Smooth muscle cell (in vitro differentiated cells): ENCODE measurements around the gene RAPGEF2. TPM values are rescaled to one million over a fixed set of nuclear protein-coding genes. Genes with fewer than 3 reads are reported as not detected.

Source experiments
- DNase-seq: peaks from one replicate; lab custom pipeline; 2025; ENCODE audit not compliant: unreplicated experiment; lab: John Stamatoyannopoulos, UW
- H2AFZ ChIP-seq: fragments of 200-600 bp; sonication (generic); 2 replicates; pipeline ENCODE4 v1.6.0; 2016; ENCODE audit warnings: antibody characterized with exemption, low read depth, mild to moderate bottlenecking
- H3F3A ChIP-seq: fragments of 200-600 bp; sonication (generic); 2 replicates; pipeline ENCODE4 v1.6.0; 2017; ENCODE audit warnings: antibody characterized with exemption, low read depth
- H3K27ac ChIP-seq: fragments of 200-600 bp; sonication (generic); 2 replicates; pipeline ENCODE4 v1.5.1; 2016; ENCODE audit warnings: low read depth, mild to moderate bottlenecking
- H3K27me3 ChIP-seq: fragments of 200-600 bp; sonication (generic); 2 replicates; pipeline ENCODE4 v1.6.1; 2016; ENCODE audit warnings: low read depth, mild to moderate bottlenecking
- H3K36me3 ChIP-seq: fragments of 200-600 bp; sonication (generic); 2 replicates; pipeline ENCODE4 v1.5.1; 2016; ENCODE audit warnings: low read depth
- H3K4me1 ChIP-seq: fragments of 200-600 bp; sonication (generic); 2 replicates; pipeline ENCODE4 v1.5.1; 2016; ENCODE audit warnings: low read depth
- H3K4me2 ChIP-seq: fragments of 200-600 bp; sonication (generic); 2 replicates; pipeline ENCODE4 v1.6.0; 2016; ENCODE audit warnings: mild to moderate bottlenecking
- H3K4me3 ChIP-seq: fragments of 200-600 bp; sonication (generic); 2 replicates; pipeline ENCODE4 v1.5.1; 2016; ENCODE audit warnings: mild to moderate bottlenecking
- H3K79me2 ChIP-seq: fragments of 200-600 bp; sonication (generic); 2 replicates; pipeline ENCODE4 v1.6.0; 2016; ENCODE audit warnings: low read depth, mild to moderate bottlenecking
- H3K9ac ChIP-seq: fragments of 200-600 bp; sonication (generic); 2 replicates; pipeline ENCODE4 v1.6.0; 2016; ENCODE audit warnings: low read depth
- H3K9me3 ChIP-seq: fragments of 200-600 bp; sonication (generic); replicated peaks from 2 replicates; pipeline ENCODE4 v1.5.1; 2016; ENCODE audit warnings: low read depth
- H4K20me1 ChIP-seq: fragments of 200-600 bp; sonication (generic); 2 replicates; pipeline ENCODE4 v1.6.0; 2016; ENCODE audit warnings: low read depth
- WGBS: methylation state at CpG from one replicate; pipeline ENCODE4 v1.1.7; 2016; ENCODE audit warnings: low lambda C conversion rate; 5-methylcytosine and 5-hydroxymethylcytosine counted together
- polyA plus RNA-seq: library from polyadenylated mRNA; unstranded; fragments of >200 nt; fragmentation: Nextera tagmentation; extraction: Ambion mirVana; gene quantifications from 2 replicates; pipeline ENCODE4 v1.2.1, GENCODE V29; 2016
- total RNA-seq: library from RNA; depleted of rRNA; stranded (reverse); fragments of >200 nt; gene quantifications from 2 replicates; pipeline ENCODE4 v1.2.3, GENCODE V29; 2014
- TF ChIP-seq, protein P1 (sequence below): fragments of 200-600 bp; sonication (generic); IDR thresholded peaks from 2 replicates; pipeline ENCODE4 v1.5.1; 2017; ENCODE audit warnings: borderline replicate concordance, mild to moderate bottlenecking, antibody characterized with exemption; ENCODE audit not compliant: insufficient read depth, poor library complexity, severe bottlenecking

RAPGEF2 gene
- total and polyA plus RNA-seq, 2 experiments from 2014 or later: 7.4 to 44.7 TPM

DNA sequence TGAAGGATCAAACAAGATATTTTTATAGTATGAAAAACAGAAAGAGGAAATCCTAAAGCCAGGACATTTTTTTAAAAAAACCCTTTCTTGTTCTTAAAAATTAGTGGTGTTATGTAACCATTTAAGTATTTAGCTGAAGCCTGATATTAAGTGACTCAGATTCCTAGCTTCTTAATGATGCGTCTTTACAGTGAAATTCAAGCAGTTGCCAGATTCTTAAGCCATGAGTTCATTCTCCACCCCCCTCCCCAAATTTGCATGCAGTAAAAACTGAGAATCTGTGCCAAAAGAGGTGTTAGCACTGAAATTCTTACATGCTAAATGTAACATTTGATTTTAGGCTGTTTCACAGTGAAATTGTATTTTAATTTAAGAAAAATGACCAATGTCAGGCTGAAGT is 180.8 kb downstream of the RAPGEF2 start:
- H4K20me1 ChIP-seq: no peaks in the 10 kb centered on the region
- no peaks in the 10 kb centered on the region for H3K36me3 ChIP-seq
- H3F3A ChIP-seq: no peaks in the 10 kb centered on the region
- TF ChIP-seq, protein P1, sequence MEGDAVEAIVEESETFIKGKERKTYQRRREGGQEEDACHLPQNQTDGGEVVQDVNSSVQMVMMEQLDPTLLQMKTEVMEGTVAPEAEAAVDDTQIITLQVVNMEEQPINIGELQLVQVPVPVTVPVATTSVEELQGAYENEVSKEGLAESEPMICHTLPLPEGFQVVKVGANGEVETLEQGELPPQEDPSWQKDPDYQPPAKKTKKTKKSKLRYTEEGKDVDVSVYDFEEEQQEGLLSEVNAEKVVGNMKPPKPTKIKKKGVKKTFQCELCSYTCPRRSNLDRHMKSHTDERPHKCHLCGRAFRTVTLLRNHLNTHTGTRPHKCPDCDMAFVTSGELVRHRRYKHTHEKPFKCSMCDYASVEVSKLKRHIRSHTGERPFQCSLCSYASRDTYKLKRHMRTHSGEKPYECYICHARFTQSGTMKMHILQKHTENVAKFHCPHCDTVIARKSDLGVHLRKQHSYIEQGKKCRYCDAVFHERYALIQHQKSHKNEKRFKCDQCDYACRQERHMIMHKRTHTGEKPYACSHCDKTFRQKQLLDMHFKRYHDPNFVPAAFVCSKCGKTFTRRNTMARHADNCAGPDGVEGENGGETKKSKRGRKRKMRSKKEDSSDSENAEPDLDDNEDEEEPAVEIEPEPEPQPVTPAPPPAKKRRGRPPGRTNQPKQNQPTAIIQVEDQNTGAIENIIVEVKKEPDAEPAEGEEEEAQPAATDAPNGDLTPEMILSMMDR: no peak
- peak overlapping the region; percentile 70 for H3K4me2 ChIP-seq
- DNase-seq: no peak
- H3K4me3 ChIP-seq: peak overlapping the region; percentile 19
- no peaks in the 10 kb centered on the region for H3K9me3 ChIP-seq
- peaks cover 30% of the 10 kb centered on the region for H3K79me2 ChIP-seq
- no peaks in the 10 kb centered on the region for H3K27me3 ChIP-seq
- H3K9ac ChIP-seq: peak overlapping the region; percentile 34
- H3K27ac ChIP-seq: peak overlapping the region; percentile 84
- H3K4me1 ChIP-seq: peaks cover 21% of the 10 kb centered on the region
- WGBS: 3% methylated on average over 1 of the region's 1 CpG
- H2AFZ ChIP-seq: no peak overlapping the region

GRCh38 chr4:159284113-159284512 is 181.2 kb downstream of the RAPGEF2 start:
- Histone ChIP-seq H2AFZ (no peak overlapping the region), H3K27ac (peak overlapping the region; percentile 84), H3K9me3 (no peaks in the 10 kb centered on the region), H3K9ac (peak overlapping the region; percentile 34), H3K4me2 (peak overlapping the region; percentile 70), H3K4me3 (no peak overlapping the region), H3K36me3 (no peaks in the 10 kb centered on the region), H3K79me2 (peaks cover 28% of the 10 kb centered on the region), H3K27me3 (no peaks in the 10 kb centered on the region), H3F3A (no peaks in the 10 kb centered on the region), H4K20me1 (no peaks in the 10 kb centered on the region), H3K4me1 (peaks cover 21% of the 10 kb centered on the region)
- WGBS: 38% methylated on average over 4 of the region's 4 CpGs
- TF ChIP-seq, protein P1: no peak
- no peak for DNase-seq

DNA sequence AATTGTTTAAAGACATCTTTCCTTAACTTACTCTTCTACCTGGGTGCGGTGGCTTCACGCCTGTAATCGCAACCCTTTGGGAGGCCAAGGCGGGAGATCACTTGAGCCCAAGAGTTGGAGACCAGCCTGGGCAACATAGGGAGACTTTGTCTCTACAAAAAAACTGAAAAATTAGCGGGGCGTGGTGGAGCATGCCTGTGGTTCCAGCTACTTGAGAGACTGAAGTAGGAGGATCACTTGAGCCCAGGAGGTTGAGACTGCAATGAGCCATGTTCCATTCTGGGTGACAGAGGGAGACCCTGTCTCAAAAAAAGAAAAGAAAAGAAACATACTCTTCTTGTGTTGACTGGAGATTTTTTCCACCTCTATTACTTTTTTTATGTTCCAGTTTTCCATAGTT is 181.9 kb downstream of the RAPGEF2 start:
- H3K4me3 ChIP-seq: no peak overlapping the region
- no peaks in the 10 kb centered on the region for H3K27me3 ChIP-seq
- peaks cover 28% of the 10 kb centered on the region for H3K79me2 ChIP-seq
- H3K4me1 ChIP-seq: peaks cover 21% of the 10 kb centered on the region
- H3K9ac ChIP-seq: no peak overlapping the region
- no peaks in the 10 kb centered on the region for H3K36me3 ChIP-seq
- no peaks in the 10 kb centered on the region for H4K20me1 ChIP-seq
- TF ChIP-seq, protein P1: no peak
- DNase-seq: no peak
- H2AFZ ChIP-seq: no peak overlapping the region
- H3F3A ChIP-seq: no peaks in the 10 kb centered on the region
- 90% methylated on average over 6 of the region's 6 CpGs for WGBS
- H3K9me3 ChIP-seq: no peaks in the 10 kb centered on the region
- H3K4me2 ChIP-seq: peak overlapping the region; percentile 14
- peak overlapping the region; percentile 84 for H3K27ac ChIP-seq

- Histone ChIP-seq H3K27ac (no peak overlapping the region), H3K9ac (no peak overlapping the region), H3K9me3 (no peaks in the 10 kb centered on the region), H3K36me3 (no peaks in the 10 kb centered on the region), H3K79me2 (peaks cover 25% of the 10 kb centered on the region), H3K4me2 (no peak overlapping the region), H4K20me1 (no peaks in the 10 kb centered on the region), H3K4me1 (peaks cover 13% of the 10 kb centered on the region), H3K27me3 (no peaks in the 10 kb centered on the region), H3K4me3 (no peak overlapping the region), H3F3A (no peaks in the 10 kb centered on the region), H2AFZ (no peak overlapping the region)
- TF ChIP-seq, protein P1: no peak
- no peak for DNase-seq
- 96% methylated on average over 1 of the region's 1 CpG for WGBS
Observed at GRCh38 chr4:159287767-159288166, 184.9 kb downstream of the RAPGEF2 start.
